Left forelimb (tissue), 1 donor: ENCODE measurements around the gene TRAPPC4.
"Not testable (repeated sequence)": the region's sequence is repeated elsewhere in the genome, so short reads cannot be mapped to it uniquely, and the experiment has no call there.

Experiments
- DNase-seq: peaks from one replicate; pipeline ENCODE4 v3.0.0-alpha.2; 2018; ENCODE audit warnings: low spot score

The TRAPPC4 gene

DNA sequence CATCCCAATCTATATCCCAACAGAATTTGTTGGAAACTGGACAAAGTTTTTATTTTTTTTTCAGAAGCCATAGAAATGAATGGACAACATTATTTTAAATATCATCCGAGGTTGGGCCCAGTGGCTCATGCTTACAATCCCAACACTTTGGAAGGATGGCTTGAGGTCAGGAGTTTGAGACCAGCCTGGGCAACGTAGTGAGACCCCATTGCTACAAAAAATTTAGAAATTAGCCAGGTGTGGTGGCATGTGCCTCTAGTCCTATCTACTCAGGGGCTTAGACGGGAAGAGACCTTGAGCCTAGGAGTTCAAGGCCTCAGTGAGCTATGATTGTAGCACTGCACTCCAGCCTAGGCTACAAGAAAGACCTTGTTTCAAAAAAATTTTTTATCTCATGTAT, 16.2 kb downstream of the TRAPPC4 start:
- no peak for DNase-seq

DNA sequence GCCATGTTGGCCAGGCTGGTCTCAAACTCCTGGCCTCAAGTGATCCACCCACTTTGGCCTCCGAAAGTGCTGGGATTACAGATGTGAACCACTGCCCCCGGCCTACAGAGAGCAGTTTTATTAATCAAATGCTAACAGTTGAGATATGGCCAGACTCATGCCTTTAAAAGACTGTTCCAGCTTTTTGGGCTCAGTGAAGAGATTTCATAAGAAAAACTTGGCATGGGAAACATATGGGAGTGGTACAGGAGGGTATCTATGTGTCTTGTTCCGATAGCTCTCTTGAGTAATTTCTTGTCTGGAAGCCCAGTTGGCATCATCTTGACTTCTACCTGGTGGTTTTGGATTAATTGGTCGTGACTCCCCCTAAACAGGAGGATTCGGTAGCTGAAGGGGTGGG, 20.3 kb downstream of the TRAPPC4 start:
- no peak for DNase-seq

DNA sequence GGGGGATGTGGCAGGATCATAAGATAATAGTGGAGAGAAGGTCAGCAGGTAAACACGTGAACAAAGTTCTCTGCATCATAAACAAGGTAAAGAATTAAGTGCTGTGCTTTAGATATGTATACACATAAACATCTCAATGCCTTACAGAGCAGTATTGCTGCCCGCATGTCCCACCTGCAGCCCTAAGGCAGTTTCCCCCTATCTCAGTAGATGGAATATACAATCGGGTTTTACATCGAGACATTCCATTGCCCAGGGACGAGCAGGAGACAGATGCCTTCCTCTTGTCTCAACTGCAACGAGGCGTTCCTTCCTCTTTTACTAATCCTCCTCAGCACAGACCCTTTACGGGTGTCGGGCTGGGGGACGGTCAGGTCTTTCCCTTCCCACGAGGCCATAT, 20.9 kb downstream of the TRAPPC4 start:
- not testable (repeated sequence) for DNase-seq

DNA sequence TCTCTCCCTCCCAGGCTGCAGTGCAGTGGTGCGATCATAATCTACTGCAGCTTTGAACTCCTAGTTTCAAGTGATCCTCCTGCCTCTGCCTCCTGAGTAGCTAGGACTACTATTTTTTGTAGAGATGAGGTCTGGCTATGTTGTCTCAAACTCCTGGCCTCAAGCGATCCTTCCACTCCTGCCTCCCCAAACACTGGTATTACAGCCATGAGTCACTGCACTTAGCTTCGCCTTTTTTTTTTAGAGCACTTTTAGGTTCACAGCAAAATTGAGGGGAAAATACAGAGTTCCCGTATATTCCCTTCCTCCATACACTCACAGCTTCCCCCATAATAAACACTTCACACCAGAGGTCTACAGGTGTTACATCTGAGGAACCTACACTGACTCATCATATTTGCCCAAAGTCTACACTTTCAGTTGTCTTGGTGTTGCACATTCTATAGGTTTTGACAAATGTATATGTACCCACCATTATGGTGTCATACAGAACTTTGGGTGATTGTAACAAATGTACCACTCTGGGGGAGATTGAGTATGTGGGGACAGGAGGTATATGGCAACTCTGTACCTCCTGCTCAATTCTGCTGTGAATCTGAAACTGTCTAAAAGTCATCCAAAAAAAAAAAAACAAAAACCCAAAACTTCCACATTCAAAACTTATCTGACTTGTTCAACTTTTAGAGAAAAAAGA, 23.4 kb downstream of the TRAPPC4 start:
- no peak for DNase-seq

- DNase-seq = no peak
Observed at GRCh38 chr11:119042927-119043326, 24.4 kb downstream of the TRAPPC4 start.

- no peak for DNase-seq
Observed at GRCh38 chr11:119044708-119045107, 26.1 kb downstream of the TRAPPC4 start.

DNA sequence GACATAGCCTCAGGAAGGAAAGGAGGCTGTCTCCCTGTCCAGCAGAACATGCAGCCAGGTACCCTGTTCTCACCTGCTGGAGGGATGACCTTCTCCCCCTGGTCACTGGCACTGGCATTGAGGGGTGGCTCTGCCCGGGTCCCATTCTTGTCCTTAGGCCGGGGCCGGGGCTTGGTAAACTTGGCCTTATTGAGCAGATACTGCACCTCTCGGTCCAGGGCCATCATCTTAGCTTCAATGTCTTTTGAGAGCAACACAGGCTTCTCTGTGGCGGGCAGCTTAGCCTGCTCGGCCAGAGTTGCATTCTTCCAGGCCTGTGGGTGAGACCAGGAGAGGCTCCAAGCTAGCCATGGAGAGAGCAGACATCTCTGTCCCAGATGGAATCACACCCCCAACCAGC, 27.9 kb downstream of the TRAPPC4 start:
- no peak for DNase-seq

GRCh38 chr11:119047205-119047604, 28.6 kb downstream of the TRAPPC4 start:
- no peak for DNase-seq

GRCh38 chr11:119048644-119049043, 30.1 kb downstream of the TRAPPC4 start:
- DNase-seq = no peak

DNA sequence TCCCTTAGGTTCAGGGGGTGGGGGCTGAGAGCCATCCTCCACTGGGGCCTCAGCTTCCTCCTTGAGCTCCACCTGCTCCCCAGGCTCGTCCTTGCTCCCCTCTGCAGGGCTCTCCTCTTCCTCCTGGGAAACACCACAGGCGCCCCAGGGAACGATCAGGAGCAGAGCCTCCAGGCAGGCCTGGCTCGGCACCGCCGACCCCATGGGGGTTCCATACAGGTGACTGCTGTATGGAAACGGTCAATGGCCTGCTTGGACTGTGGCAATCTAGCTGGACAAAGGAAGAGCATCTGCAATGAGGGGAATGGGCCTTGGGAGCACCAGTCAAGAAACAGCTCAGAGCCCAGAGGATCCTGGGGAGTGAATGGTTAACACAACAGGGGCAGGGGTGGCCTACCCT, 30.5 kb downstream of the TRAPPC4 start:
- no peak for DNase-seq

GRCh38 chr11:119051440-119052162, 33.0 kb downstream of the TRAPPC4 start:
- DNase-seq = no peak

DNA sequence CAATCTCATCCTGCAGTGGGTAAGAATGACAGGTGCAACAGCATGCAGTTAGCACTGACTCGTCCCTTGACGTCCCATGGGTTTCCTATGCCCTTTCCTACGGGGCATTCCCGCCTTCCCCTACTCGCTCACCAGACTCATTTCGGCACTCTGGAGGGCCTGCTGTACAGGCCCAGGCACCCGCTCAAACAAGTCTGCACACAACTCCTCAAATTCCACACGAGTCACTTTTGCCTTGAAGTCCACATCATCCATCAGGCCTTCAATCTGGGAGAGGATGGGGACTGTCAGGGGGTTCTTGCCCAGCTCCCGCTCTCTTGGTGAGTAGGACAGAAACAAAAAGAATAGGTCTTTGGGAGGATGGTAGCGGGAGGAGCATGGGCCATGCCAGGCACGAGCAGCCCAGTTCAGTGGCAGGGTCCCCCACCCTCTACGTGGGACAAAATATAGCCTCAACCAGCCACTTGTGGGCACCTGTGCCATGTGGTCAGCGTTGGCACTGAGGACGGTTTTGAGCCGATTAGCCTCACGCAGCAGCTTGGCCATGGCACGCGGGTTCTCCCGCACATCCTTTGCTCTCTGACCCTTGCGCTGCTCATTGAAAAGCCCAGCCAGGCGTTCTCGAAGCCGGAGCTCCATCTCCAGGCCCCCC, 33.7 kb downstream of the TRAPPC4 start:
- no peak for DNase-seq

- no peak for DNase-seq
Observed at GRCh38 chr11:119054418-119054817, 35.9 kb downstream of the TRAPPC4 start.

- no peak for DNase-seq
Observed at GRCh38 chr11:119055901-119056300, 37.3 kb downstream of the TRAPPC4 start.

GRCh38 chr11:119056421-119056999, 37.9 kb downstream of the TRAPPC4 start:
- DNase-seq = no peak

DNA sequence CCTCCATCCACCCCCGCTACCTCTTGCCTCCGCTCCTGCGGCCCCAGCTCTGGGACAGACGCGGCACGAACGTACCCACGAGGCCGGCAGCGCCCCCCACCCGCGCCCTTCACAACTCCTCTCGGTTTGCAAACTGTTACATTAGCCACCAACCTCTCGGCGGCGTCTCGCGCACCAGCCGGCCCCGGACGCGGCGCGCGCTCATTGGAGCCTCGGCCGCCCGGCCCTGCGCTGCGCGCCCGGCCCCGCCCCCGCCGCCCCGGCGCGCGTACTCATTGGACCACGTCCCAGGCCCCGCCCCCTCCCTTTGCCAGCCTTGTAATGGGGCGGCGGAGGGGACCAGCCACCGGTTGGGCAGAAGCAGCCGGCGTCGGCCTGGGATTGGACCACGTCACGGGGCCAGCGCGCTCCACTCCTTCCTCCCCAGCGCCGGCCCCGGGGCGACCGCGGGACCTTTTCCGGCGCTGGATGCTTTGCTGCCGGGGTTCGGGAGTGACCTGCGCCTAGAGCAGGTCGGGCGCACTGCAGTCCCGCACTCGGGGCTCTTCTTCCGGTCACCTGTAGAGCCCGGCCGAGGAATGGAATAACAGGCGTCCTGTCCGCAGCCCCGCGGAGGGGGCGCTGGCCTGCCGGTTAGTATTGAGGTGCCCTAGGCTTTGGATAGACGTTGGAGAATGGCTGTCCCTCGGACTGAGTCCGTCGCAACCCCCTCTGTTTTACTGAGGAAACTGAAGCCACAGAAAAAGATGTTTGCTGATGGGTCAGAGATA, 38.6 kb downstream of the TRAPPC4 start, which contains the start of gene HYOU1:
TSS of gene HYOU1 (minus strand) at position 206 of the 770 bp plus-strand sequence. CDS start 1,045 bp downstream, outside the sequence.
- DNase-seq = peak; percentile 99

DNA sequence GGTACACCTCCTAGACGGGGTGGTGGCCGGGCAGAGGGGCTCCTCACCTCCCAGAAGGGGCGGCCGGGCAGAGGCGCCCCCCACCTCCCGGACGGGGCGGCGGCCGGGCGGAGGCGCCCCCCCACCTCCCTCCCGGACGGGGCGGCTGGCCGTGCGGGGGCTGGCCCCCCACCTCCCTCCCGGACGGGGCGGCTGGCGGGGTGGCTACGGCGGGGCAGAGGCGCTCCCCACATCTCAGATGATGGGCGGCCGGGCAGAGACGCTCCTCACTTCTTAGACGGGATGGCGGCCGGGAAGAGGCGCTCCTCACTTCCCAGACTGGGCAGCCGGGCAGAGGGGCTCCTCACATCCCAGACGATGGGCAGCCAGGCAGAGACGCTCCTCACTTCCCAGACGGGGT, 40.6 kb downstream of the TRAPPC4 start:
- not testable (repeated sequence) for DNase-seq

GRCh38 chr11:119061256-119061655, 42.7 kb downstream of the TRAPPC4 start:
- DNase-seq = no peak

- DNase-seq = no peak
Observed at GRCh38 chr11:119062779-119063178, 44.2 kb downstream of the TRAPPC4 start.

DNA sequence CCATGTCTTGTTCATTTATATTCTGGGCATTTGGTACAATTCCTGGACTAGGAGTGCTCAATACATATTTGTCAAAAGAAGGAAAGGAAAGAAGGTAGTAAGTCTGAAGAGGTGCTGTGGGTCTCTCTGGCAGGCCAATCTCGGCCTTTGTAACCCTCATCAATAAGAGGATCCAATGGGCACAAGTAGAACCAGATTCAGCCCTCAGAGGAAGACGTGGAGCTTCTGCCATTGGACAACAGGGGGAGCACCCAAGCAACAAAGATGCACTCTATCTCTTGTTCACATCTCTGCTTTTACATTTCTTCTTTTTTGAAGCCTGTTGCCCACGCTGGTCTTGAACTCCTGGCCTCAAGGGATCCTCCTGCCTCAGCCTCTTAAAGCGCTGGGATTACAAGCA, 46.8 kb downstream of the TRAPPC4 start:
- no peak for DNase-seq

DNA sequence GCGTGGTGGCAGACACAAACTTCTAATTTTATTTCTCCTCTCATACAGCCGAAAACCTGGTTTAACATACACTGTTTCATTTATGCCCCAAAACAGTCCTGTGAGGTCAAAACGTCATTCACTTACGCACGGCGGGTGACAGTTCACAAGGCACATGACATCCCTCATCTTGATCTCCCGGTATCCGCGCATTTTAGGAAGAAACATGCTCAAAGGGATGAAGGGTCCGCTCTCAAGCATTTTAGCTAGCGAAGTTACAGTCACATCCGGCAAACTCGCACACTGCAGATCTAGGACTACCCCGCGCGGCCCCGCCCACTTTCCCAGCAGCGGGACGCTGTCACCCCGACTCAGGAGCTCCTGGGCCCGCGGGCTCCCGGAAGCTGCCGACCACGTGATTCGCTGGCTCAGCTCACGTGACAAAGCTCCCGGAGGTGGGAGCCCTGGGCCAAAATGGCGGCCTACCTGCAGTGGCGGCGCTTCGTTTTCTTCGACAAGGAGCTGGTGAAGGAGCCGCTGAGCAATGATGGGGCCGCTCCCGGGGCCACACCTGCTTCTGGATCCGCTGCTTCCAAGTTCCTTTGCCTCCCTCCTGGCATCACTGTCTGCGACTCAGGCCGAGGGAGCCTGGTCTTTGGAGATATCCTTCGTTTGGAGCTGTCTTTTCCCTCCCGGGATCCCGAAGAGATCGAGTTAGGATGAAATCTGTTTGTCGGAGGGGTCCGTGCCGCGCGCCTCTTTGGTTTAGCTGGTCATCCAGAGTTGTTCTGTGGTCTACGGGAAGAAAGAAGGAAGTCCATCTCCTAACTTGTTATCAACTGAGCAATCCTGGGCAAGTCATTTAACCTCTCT, 49.0 kb downstream of the TRAPPC4 start, which contains the start of gene VPS11:
TSS of gene VPS11 (plus strand) at position 448 of the 852 bp plus-strand sequence. CDS start at position 454, 6 bp downstream.
- peak; percentile 96 for DNase-seq
